ENCODE results near the gene RAMP1.

RAMP1 gene

DNA sequence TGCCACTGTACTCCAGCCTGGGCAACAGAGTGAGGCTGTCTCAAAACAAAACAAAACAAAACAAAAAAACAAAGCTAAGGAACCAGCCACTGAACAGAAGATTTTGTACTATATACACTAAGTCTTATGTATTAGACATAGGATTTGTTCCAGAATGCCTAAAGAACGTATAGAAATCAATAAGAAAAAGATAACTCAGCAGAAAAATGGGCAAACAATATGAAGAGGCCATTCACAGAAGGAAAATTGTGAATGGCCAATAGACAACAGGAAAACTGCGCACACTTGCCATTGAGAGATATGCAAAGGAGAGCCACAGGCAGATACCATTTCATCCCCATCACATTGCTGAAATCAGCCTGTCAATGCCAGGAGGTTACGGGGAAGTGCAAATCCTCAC, 92.5 kb downstream of the RAMP1 start:
- no peak for DNase-seq (ENCODE audit: low spot score)

DNA sequence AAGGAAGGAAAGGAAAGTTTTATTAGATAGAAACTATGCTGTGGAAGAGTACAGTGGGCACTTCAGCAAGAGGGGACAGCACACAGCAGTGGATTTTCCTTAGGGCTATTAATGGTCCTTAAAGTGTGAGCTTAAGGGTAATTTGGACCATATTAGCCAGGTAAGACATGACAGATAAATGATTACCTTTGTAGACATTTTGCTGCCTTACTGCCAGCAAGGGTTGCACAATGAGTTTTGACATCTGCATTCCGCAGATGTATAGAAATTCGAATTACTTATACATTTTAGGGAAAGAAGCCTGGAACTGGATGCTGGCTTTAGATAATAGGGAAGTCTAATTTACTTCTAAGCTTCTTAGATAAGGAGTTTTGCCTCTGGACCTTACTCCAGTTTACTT, 93.4 kb downstream of the RAMP1 start:
- no peak for DNase-seq (ENCODE audit: low spot score)

DNA sequence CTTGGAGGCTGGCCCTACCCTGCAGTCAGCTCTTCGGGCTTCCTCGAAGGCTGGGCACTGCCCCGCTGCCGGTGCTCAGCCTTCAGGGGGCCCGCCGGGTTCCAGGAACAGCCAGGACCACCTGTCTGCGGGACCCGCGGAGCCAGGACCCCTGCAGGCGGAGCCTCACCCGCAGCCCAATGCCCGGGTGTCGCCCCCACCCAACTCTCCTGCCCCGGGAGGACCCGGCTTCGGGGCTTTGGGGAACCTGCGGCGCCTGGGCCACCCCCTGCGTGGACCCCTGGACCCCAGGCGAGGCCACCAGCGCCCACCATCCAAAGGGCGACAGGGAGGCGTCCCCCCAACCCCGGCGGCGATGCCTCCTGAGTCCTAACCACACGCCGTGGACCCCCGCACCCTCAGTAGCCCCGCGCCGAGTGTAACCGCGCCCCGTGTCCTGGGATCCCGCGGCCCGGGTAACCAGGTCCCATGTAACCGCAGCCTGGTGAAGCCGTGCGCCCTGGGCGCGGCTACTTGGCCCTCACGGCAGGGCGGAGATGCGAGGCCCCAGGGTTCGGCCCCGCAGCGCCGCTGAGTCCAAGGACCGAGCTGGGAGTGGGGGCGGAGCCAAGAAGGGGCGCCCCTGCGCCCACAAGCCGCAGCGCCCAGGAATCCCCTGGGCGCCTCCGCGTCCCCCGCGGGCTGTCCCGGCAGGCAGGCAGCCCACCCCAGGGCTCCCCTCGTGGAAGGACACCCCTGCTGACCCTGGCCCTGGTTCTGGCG, 96.4 kb downstream of the RAMP1 start:
- DNase-seq (ENCODE audit: low spot score): no peak

DNA sequence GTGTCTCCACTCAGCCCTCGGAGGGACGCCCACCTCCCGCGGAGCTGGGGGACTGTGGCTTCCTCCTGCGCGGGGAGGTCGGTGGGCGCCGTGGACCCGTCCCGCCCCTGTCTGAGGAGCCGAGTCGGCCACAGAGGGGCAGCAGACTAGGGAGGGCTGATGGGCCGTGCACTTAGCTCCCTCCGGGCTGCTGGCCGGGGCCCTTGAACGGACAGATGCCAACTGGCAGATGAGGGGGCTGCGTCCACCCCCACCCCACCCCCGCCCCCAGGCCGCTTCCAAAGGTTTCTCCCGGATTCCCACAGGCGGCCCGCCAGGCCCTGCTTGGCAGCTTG, 96.9 kb downstream of the RAMP1 start:
- no peak for DNase-seq (ENCODE audit: low spot score)

DNA sequence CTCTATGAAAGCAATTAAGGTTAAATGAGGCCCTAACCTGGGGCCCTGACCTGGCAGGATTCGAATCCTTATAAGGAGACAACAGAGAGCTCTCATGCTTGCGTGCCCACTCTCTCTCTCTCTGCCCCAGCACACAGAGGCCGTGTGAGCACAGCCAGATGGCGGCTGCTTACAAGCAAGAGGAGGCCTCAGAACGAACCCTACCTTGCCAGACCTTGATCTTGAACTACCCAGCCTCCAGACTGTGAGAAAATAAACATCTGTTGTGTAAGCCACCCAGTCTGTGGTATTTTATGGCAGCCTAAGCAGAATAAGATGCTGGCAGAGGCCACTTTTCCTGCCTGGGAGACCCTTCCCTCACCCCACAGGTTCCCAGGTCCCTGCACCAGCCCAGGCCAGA, 102.2 kb downstream of the RAMP1 start:
- DNase-seq (ENCODE audit: low spot score): no peak
